Smooth muscle cell (in vitro differentiated cells): ENCODE data around the gene RIT2. TPM values are rescaled to one million over a fixed set of nuclear protein-coding genes. Genes with fewer than 3 reads are reported as not detected.

ENCODE experiments used
- DNase-seq: peaks from one replicate; lab custom pipeline; 2025; ENCODE audit not compliant: unreplicated experiment; lab: John Stamatoyannopoulos, UW
- H2AFZ ChIP-seq: fragments of 200-600 bp; sonication (generic); 2 replicates; pipeline ENCODE4 v1.6.0; 2016; ENCODE audit warnings: antibody characterized with exemption, low read depth, mild to moderate bottlenecking
- H3F3A ChIP-seq: fragments of 200-600 bp; sonication (generic); 2 replicates; pipeline ENCODE4 v1.6.0; 2017; ENCODE audit warnings: antibody characterized with exemption, low read depth
- H3K27ac ChIP-seq: fragments of 200-600 bp; sonication (generic); 2 replicates; pipeline ENCODE4 v1.5.1; 2016; ENCODE audit warnings: low read depth, mild to moderate bottlenecking
- H3K27me3 ChIP-seq: fragments of 200-600 bp; sonication (generic); 2 replicates; pipeline ENCODE4 v1.6.1; 2016; ENCODE audit warnings: low read depth, mild to moderate bottlenecking
- H3K36me3 ChIP-seq: fragments of 200-600 bp; sonication (generic); 2 replicates; pipeline ENCODE4 v1.5.1; 2016; ENCODE audit warnings: low read depth
- H3K4me1 ChIP-seq: fragments of 200-600 bp; sonication (generic); 2 replicates; pipeline ENCODE4 v1.5.1; 2016; ENCODE audit warnings: low read depth
- H3K4me2 ChIP-seq: fragments of 200-600 bp; sonication (generic); 2 replicates; pipeline ENCODE4 v1.6.0; 2016; ENCODE audit warnings: mild to moderate bottlenecking
- H3K4me3 ChIP-seq: fragments of 200-600 bp; sonication (generic); 2 replicates; pipeline ENCODE4 v1.5.1; 2016; ENCODE audit warnings: mild to moderate bottlenecking
- H3K79me2 ChIP-seq: fragments of 200-600 bp; sonication (generic); 2 replicates; pipeline ENCODE4 v1.6.0; 2016; ENCODE audit warnings: low read depth, mild to moderate bottlenecking
- H3K9ac ChIP-seq: fragments of 200-600 bp; sonication (generic); 2 replicates; pipeline ENCODE4 v1.6.0; 2016; ENCODE audit warnings: low read depth
- H3K9me3 ChIP-seq: fragments of 200-600 bp; sonication (generic); replicated peaks from 2 replicates; pipeline ENCODE4 v1.5.1; 2016; ENCODE audit warnings: low read depth
- H4K20me1 ChIP-seq: fragments of 200-600 bp; sonication (generic); 2 replicates; pipeline ENCODE4 v1.6.0; 2016; ENCODE audit warnings: low read depth
- CTCF ChIP-seq: fragments of 200-600 bp; sonication (generic); IDR thresholded peaks from 2 replicates; pipeline ENCODE4 v1.5.1; 2017; ENCODE audit warnings: borderline replicate concordance, mild to moderate bottlenecking, antibody characterized with exemption; ENCODE audit not compliant: insufficient read depth, poor library complexity, severe bottlenecking
- WGBS: methylation state at CpG from one replicate; pipeline ENCODE4 v1.1.7; 2016; ENCODE audit warnings: low lambda C conversion rate; 5-methylcytosine and 5-hydroxymethylcytosine counted together
- polyA plus RNA-seq: library from polyadenylated mRNA; unstranded; fragments of >200 nt; fragmentation: Nextera tagmentation; extraction: Ambion mirVana; gene quantifications from 2 replicates; pipeline ENCODE4 v1.2.1, GENCODE V29; 2016
- total RNA-seq: library from RNA; depleted of rRNA; stranded (reverse); fragments of >200 nt; gene quantifications from 2 replicates; pipeline ENCODE4 v1.2.3, GENCODE V29; 2014

Gene RIT2
- total and polyA plus RNA-seq, 2 experiments from 2014 or later: not detected

DNA sequence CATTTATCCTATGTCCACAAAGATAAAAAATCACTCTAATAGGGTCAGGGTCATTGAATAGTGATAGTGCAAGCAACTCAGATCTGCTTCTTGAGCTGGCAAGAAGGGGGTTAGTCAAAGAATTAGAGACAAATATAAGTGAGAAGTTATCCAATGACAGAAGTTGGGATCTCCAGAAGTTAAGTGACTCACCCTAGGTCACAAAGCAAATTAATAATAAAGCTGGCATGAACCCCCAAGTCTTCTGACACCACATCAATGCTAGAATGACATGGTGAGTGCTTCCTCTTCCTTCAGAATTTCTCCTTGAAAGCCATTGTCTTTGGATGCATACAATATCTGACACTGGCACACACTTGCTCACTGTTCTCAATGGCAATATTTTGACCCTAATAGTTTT is 343.5 kb downstream of the RIT2 start:
- Histone ChIP-seq H3K36me3 (no peaks in the 10 kb centered on the region), H3K79me2 (no peaks in the 10 kb centered on the region), H3K27ac (no peak overlapping the region), H2AFZ (no peak overlapping the region), H3K9ac (no peak overlapping the region), H4K20me1 (no peaks in the 10 kb centered on the region), H3F3A (peaks cover 4% of the 10 kb centered on the region), H3K27me3 (no peaks in the 10 kb centered on the region), H3K4me3 (no peak overlapping the region), H3K4me1 (no peaks in the 10 kb centered on the region), H3K4me2 (no peak overlapping the region), H3K9me3 (no peaks in the 10 kb centered on the region)
- no peak for DNase-seq
- TF ChIP-seq CTCF: no peak

- no peak for DNase-seq
- no peak overlapping the region for H3K4me2 ChIP-seq
- H3K79me2 ChIP-seq: no peaks in the 10 kb centered on the region
- no peak overlapping the region for H3K9ac ChIP-seq
- H4K20me1 ChIP-seq: no peaks in the 10 kb centered on the region
- H2AFZ ChIP-seq: no peak overlapping the region
- H3K4me1 ChIP-seq: no peaks in the 10 kb centered on the region
- no peaks in the 10 kb centered on the region for H3K36me3 ChIP-seq
- 60% methylated on average over 2 of the region's 2 CpGs for WGBS
- TF ChIP-seq CTCF: no peak
- no peak overlapping the region for H3K27ac ChIP-seq
- H3K4me3 ChIP-seq: no peak overlapping the region
- H3K27me3 ChIP-seq: no peaks in the 10 kb centered on the region
- H3F3A ChIP-seq: no peaks in the 10 kb centered on the region
- H3K9me3 ChIP-seq: no peaks in the 10 kb centered on the region
Measured at GRCh38 chr18:42765302-42765701, 350.2 kb downstream of the RIT2 start.

DNA sequence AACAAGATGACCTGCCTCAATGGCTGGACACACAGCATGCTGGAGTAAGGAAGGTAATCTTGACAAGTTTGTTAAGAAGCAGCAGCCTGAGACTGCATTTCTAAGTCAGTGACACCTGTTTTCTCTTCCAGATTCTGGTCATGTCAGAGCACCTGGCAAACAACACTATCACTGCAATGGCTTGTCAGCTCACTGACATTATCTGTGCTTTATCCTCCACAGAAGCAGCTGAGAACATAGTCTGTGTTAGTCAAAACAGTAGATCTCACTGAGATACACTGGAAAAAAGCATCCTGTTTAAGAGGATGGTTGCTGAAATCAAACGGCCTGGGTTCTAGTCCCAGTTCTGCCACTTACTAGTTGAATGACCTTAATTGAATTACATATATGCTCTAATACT is 355.2 kb downstream of the RIT2 start:
- Histone ChIP-seq H3K27me3 (no peaks in the 10 kb centered on the region), H3K79me2 (no peaks in the 10 kb centered on the region), H3K4me3 (no peak overlapping the region), H3K36me3 (no peaks in the 10 kb centered on the region), H4K20me1 (no peaks in the 10 kb centered on the region), H3K9ac (no peak overlapping the region), H3K4me2 (no peak overlapping the region), H3K9me3 (no peaks in the 10 kb centered on the region), H3K4me1 (no peaks in the 10 kb centered on the region), H2AFZ (no peak overlapping the region), H3K27ac (no peak overlapping the region), H3F3A (peaks cover 4% of the 10 kb centered on the region)
- DNase-seq: no peak
- 75% methylated on average over 1 of the region's 1 CpG for WGBS
- TF ChIP-seq CTCF: no peak

DNA sequence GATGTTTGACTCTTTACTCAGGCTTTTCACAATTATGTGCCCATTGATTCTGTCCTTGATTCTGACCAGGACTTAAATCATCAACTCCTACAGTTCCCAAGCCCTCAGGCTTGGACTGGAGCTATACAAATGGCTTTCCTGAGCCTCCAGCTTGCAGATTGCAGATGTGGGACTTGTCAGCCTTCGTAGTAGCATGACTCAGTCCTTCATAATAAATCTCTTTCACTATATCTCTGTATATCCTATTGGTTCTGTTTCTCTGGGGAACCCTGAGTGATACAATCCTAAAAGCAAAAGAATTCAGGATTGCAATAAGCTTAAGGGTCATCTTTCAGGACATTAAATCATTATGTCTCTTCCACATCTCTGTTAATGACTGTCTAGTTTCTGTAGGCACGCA is 356.6 kb downstream of the RIT2 start:
- Histone ChIP-seq H3K4me1 (no peaks in the 10 kb centered on the region), H4K20me1 (no peaks in the 10 kb centered on the region), H3K9me3 (no peaks in the 10 kb centered on the region), H3K9ac (no peak overlapping the region), H3K79me2 (no peaks in the 10 kb centered on the region), H3F3A (peaks cover 4% of the 10 kb centered on the region), H3K4me2 (no peak overlapping the region), H3K4me3 (no peak overlapping the region), H3K27me3 (no peaks in the 10 kb centered on the region), H2AFZ (no peak overlapping the region), H3K27ac (no peak overlapping the region), H3K36me3 (no peaks in the 10 kb centered on the region)
- no peak for DNase-seq
- 47% methylated on average over 2 of the region's 2 CpGs for WGBS
- TF ChIP-seq CTCF: no peak
